ENCODE data around the gene MOB3B. TPM values are rescaled to one million over a fixed set of nuclear protein-coding genes. Genes with fewer than 3 reads are reported as not detected.

The MOB3B gene
- total and polyA plus RNA-seq, 2 donors (not counting 1 experiment from before 2014, with no cell fraction given) = under 0.01 to 0.15 TPM

DNA sequence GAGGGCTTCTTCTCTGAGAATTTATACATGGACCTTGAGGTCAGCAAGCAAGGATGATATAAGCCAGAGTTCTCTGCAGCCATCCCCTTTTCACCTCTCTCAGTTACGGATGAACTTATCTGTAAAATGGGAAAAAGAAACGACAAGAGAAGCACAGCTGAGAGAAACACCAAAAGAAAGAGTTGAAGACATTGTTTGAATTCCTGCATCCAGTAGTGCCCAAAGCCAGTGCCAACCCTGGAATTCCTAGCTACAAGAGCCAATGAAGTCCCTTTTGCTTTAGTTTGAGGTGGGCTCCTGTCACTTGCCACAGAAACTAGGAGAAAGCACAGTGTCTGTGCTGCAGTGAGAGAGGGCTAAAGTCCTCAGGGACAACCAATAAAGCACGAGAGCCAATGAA, 6.6 kb upstream of the MOB3B start:
- no peak for DNase-seq (ENCODE audit: low read depth in 2 of 2)
- Histone ChIP-seq H3K4me2 (ENCODE audit: extremely low read depth, insufficient read depth, low read length) (no peak overlapping the region), H3K36me3 (ENCODE audit: control insufficient read depth, insufficient read depth, low read length) (no peaks in the 10 kb centered on the region), H4K20me1 (ENCODE audit: control insufficient read depth, extremely low read depth, insufficient read depth, low read length) (no peaks in the 10 kb centered on the region), H3K27ac (ENCODE audit: insufficient read depth, low read length) (no peak overlapping the region), H3K27me3 (ENCODE audit: control insufficient read depth, insufficient read depth, low read length) (no peaks in the 10 kb centered on the region), H3K4me1 (ENCODE audit: control insufficient read depth, extremely low read depth, insufficient read depth, low read length) (peaks cover 7% of the 10 kb centered on the region), H3K9me3 (ENCODE audit: control insufficient read depth, insufficient read depth, low read depth, low read length) (no peaks in the 10 kb centered on the region), H2AFZ (ENCODE audit: low read length) (no peak overlapping the region), H3K79me2 (ENCODE audit: control insufficient read depth, insufficient read depth, low read length) (no peaks in the 10 kb centered on the region), H3K9ac (ENCODE audit: insufficient read depth, low read length) (no peak overlapping the region), H3K4me3 (replicated peaks in 1 of 4; ENCODE audit: control extremely low read depth in 1 of 4, insufficient read depth in 1 of 4, low read depth in 3 of 4, low read length in 4 of 4) (no peak overlapping the region)
- TF ChIP-seq CTCF (conservative IDR thresholded peaks at IDR 0.05 in 1 of 2, IDR thresholded peaks at IDR 0.05 in 1 of 2; ENCODE audit: low read depth in 1 of 2, low read length in 2 of 2) = no peak
- TF ChIP-seq EZH2 (IDR thresholded peaks at IDR 0.05; ENCODE audit: low read length, missing control alignments) = no peak

- Histone ChIP-seq H3K27me3 (ENCODE audit: control insufficient read depth, insufficient read depth, low read length) (no peaks in the 10 kb centered on the region), H3K9ac (ENCODE audit: insufficient read depth, low read length) (no peak overlapping the region), H3K79me2 (ENCODE audit: control insufficient read depth, insufficient read depth, low read length) (no peaks in the 10 kb centered on the region), H3K36me3 (ENCODE audit: control insufficient read depth, insufficient read depth, low read length) (no peaks in the 10 kb centered on the region), H3K4me3 (replicated peaks in 1 of 4; ENCODE audit: control extremely low read depth in 1 of 4, insufficient read depth in 1 of 4, low read depth in 3 of 4, low read length in 4 of 4) (no peak overlapping the region), H4K20me1 (ENCODE audit: control insufficient read depth, extremely low read depth, insufficient read depth, low read length) (no peaks in the 10 kb centered on the region), H3K9me3 (ENCODE audit: control insufficient read depth, insufficient read depth, low read depth, low read length) (no peaks in the 10 kb centered on the region), H3K4me1 (ENCODE audit: control insufficient read depth, extremely low read depth, insufficient read depth, low read length) (peaks cover 6% of the 10 kb centered on the region), H3K4me2 (ENCODE audit: extremely low read depth, insufficient read depth, low read length) (no peak overlapping the region), H2AFZ (ENCODE audit: low read length) (no peak overlapping the region), H3K27ac (ENCODE audit: insufficient read depth, low read length) (no peak overlapping the region)
- TF ChIP-seq CTCF (conservative IDR thresholded peaks at IDR 0.05 in 1 of 2, IDR thresholded peaks at IDR 0.05 in 1 of 2; ENCODE audit: low read depth in 1 of 2, low read length in 2 of 2) = no peak
- TF ChIP-seq EZH2 (IDR thresholded peaks at IDR 0.05; ENCODE audit: low read length, missing control alignments) = no peak
- no peak for DNase-seq (ENCODE audit: low read depth in 2 of 2)
These were observed 6.1 kb upstream of the MOB3B start for GRCh38 chr9:27535701-27536118.

- Histone ChIP-seq H3K36me3 (ENCODE audit: control insufficient read depth, insufficient read depth, low read length) (no peaks in the 10 kb centered on the region), H4K20me1 (ENCODE audit: control insufficient read depth, extremely low read depth, insufficient read depth, low read length) (no peaks in the 10 kb centered on the region), H3K4me2 (ENCODE audit: extremely low read depth, insufficient read depth, low read length) (no peak overlapping the region), H3K4me3 (replicated peaks in 1 of 4; ENCODE audit: control extremely low read depth in 1 of 4, insufficient read depth in 1 of 4, low read depth in 3 of 4, low read length in 4 of 4) (no peak overlapping the region), H3K27ac (ENCODE audit: insufficient read depth, low read length) (no peak overlapping the region), H2AFZ (ENCODE audit: low read length) (no peak overlapping the region), H3K79me2 (ENCODE audit: control insufficient read depth, insufficient read depth, low read length) (no peaks in the 10 kb centered on the region), H3K27me3 (ENCODE audit: control insufficient read depth, insufficient read depth, low read length) (peaks cover 2% of the 10 kb centered on the region), H3K4me1 (ENCODE audit: control insufficient read depth, extremely low read depth, insufficient read depth, low read length) (peaks cover 2% of the 10 kb centered on the region), H3K9ac (ENCODE audit: insufficient read depth, low read length) (no peak overlapping the region), H3K9me3 (ENCODE audit: control insufficient read depth, insufficient read depth, low read depth, low read length) (no peaks in the 10 kb centered on the region)
- TF ChIP-seq CTCF (conservative IDR thresholded peaks at IDR 0.05 in 1 of 2, IDR thresholded peaks at IDR 0.05 in 1 of 2; ENCODE audit: low read depth in 1 of 2, low read length in 2 of 2) (no peak), EZH2 (IDR thresholded peaks at IDR 0.05; ENCODE audit: low read length, missing control alignments) (no peak)
- DNase-seq (ENCODE audit: low read depth in 2 of 2) = no peak
These were observed 5.1 kb upstream of the MOB3B start for GRCh38 chr9:27534658-27535209.
